Stimulated activated CD8-positive, alpha-beta memory T cell treated with anti-CD3 and anti-CD28 coated beads, Interleukin-7, amount 100 ng/mL, for 48 hours (primary cell): ENCODE measurements around the gene SELENOO.

Source experiments
- DNase-seq, 2 donors: peaks; one replicate each; pipeline ENCODE4 v3.0.0-alpha.2; 2020; ENCODE audit warnings: low read depth in 1 of 2; ENCODE audit errors: extremely low read depth in 1 of 2

SELENOO gene

DNA sequence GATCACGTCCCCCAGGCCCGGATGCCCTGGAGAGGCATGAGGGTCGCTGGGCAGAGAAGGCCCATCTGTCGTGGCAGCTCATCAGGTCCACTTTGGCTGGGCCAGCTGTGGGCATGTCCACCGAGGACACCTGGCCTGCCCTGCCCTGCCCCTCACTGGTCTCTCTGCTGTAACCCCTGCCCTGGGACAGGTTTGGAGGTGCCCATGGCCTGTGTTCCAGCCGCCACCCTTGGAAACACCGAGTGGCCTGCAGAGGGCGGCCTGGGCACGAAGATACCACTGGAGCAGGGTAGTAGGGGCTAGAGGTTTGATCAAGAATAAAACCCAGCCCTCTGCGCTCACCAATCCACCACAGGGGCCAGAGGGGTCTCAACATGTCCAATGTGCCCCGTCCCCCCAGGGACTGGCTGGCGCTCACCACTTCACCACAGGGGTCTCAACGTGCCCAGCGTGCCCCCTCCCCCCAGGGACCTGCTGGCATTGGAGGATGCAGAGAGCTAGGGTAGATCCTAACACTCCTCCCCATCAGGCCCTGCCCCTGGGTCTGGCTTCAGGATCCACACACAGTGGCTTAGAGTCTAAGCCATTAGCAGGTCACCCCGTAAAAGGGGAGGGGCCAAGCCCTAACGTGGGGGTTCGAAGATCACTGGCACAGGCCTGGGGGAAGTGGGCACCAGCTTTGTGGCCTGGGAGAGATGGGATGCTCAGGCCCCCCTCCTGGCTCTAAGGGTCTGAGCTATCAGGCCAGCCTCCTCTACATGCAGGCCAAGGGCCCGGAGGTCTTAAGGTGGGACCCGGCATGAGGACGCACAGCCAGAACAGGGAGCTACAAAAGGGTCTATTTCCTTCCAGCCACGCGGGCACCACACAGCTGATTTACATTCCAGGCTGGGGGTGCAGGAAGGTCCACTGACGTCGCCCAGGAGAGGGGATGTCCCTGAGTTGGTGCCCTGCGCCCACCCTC is 51.6 kb downstream of the SELENOO start:
- peak in 1 of 2 donors; percentile 50 for DNase-seq

DNA sequence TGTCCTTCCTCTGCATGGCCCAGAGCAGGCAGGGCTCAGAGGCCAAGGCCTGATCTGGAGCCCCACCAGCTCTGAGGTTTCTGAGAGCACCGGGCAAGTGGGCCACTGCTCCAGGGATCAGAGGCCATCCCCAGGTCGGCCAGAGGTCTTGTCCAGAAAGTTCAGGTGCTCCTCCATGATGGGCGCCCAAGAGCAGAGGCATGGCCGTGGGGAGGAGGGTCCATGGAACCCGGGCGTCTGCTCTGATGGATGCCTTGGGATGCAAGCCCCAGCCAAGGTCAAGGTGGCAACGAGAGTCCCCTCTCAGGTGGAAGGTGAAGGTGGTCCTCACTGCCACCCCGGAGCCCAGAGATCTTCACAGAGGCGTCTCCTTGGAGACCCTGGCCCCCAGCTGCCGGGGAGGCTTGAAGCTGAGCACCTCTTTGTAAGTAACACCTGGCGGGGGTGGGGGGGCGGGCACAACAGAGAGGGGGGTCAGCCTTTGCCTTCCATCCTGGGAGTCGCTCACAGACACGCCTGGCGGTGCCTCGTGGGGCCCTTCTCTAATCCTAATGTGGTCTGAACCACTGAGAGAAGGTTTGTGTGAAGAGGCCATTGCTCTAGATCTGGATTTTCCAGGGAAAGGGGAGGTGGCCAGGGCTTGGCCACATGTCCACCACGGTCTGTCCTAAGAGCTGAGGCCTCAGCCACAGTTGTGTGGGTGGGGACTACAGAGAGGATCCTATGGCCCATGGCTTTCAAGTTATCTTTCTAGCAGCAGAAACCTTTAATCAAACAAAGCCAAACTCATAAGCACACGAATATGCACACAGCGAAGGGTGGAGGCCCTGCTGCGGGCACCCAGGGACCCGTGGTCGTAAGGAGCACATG is 52.5 kb downstream of the SELENOO start:
- no peak for DNase-seq

DNA sequence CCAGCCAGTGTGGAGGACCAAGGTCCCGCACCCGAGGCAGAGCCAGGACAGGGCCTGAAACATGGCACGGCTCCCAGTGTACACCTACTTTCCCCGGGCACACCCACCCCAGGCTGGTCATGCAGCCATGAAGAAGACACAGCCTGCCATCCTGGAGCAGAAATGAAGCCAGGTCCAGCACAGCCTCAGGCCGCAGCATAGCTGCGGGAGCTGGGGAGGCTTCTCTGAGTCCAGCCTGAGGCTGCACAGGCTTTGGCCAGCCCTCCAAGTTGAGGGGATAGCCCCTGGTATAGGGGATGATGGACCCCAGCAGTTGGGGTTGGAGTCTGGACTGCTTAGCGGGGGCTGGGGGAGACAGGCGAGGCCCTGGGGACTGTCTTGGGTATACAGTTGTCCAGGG is 53.1 kb downstream of the SELENOO start:
- DNase-seq, result no peak

DNA sequence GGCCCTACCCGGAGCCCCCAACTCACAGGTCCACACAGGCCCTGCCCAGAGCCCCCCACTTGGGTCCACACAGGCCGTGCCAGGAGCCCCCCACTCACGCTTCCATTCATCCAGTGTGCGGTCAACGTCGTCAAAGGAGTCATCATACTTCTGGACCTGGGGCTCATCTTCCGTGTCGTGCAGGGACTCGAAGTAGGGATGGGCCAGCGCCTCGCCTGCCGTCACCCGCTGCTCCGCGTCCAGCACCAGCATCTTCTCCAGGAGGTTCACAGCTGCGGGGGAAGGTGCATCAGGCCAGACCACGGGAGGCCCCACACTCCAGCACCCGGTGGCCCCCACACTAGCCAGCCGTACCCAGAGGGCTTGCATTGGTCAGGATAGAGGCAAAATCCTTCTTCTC is 54.3 kb downstream of the SELENOO start:
- no peak for DNase-seq

DNA sequence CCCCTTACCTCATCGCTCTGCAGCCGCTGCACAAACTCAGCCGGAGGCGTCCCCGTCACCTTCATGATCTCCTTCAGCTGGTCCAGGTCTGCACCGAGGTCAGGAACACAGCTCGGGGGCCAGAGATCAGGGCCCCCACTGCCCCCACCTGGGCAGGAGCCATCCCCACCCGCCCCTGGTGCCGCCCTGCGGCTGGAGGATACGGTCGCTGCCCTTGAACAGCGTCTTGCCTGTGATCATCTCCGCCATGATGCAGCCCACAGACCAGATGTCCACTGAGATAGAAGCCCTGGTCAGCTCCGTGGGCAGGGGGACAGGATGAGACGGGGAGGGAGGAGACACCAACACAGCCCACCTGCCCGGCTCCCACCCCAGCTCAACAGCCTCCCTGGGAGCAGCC is 54.8 kb downstream of the SELENOO start:
- no peak for DNase-seq

DNA sequence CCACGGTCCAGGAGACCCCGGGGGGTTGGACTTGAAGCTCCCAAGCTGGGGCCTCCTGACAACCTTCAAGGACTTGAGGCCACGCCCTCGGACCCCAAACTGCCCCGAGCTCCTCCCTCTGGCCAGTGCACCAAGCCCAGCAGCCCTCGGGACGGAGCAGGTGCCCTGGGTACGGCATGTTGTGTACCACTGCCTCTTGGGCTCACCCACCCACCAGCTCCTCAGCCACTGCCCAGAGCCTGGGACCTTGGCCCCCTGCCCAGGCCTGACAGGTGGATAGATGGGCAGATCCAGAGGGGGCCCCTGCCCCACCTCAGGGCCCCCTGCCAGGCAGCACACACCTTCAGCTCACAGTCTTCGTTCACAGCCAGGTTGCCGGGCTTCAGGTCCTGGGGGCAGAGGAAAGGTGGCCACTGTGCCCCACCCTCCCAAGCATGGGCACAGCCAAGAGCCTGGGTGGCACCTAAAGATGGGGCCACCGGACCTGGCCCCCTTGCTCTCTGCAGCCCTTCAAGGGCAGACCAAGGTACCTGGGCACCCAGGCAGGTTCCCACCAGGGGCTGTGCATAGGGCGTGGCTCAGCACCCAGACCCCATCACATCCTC is 55.5 kb downstream of the SELENOO start:
- DNase-seq, result no peak

DNA sequence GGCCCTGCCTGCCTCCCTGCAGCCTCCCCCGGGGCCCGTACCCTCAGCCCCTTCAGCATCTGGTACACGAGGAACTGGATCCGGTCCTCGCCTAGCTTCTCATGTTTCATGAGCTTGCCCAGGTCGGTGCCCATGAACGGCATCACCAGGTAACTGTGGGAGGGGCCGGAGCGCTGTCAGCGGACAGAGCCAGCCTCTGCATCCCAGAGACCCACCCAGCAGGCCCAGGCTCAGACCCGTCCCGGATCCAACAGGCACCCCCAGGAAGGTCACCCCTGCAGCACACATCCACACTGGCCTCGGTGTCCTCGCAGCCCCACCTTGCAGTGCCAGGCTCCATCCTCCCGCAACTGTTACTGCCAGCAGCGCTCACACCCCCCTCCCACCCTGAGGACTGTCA is 56.2 kb downstream of the SELENOO start:
- no peak for DNase-seq

DNA sequence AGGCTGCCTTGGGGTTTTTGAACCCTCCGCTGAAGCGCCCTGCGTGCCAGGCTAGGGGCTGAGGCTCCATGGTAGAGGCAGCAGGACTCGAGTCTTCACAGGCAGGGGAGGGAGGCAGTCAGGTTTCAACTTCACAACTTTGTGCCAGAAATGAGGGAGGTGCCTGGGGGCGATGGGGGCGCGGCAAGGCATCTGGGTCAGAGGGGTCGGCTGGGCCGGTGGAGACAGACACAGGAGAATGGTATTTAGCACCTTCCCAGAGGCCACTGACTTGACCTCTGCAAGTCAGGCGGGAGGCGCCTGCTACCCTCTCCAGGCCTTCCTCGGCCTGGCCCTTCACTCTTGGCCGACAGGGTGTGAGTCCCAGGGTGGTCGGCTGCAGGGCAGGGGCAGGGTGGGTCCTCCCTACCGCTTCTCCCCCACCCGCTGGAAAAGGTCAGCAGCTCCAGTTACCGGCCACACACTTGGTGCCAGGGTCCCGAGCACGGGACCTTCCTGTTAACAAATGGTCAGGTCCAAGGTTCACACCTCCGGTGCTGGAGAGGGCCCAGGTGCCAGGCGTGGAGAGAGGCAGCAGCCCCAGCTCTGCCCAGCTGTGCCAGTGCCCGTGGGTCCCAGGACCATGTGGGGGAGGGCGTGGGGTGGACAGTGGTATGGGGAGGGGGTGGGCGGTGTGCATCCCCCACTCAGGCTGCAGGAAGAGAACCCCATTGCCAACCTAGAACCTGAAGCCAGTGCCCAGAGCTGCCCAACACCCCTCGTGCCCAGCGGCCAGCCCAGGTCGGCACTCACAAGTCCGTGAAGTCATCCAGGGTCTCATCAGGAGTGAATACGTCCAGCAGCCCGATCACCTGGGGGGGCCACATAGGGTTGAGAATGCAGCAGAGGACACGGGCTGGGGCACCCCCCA is 56.9 kb downstream of the SELENOO start:
- DNase-seq, result no peak

DNA sequence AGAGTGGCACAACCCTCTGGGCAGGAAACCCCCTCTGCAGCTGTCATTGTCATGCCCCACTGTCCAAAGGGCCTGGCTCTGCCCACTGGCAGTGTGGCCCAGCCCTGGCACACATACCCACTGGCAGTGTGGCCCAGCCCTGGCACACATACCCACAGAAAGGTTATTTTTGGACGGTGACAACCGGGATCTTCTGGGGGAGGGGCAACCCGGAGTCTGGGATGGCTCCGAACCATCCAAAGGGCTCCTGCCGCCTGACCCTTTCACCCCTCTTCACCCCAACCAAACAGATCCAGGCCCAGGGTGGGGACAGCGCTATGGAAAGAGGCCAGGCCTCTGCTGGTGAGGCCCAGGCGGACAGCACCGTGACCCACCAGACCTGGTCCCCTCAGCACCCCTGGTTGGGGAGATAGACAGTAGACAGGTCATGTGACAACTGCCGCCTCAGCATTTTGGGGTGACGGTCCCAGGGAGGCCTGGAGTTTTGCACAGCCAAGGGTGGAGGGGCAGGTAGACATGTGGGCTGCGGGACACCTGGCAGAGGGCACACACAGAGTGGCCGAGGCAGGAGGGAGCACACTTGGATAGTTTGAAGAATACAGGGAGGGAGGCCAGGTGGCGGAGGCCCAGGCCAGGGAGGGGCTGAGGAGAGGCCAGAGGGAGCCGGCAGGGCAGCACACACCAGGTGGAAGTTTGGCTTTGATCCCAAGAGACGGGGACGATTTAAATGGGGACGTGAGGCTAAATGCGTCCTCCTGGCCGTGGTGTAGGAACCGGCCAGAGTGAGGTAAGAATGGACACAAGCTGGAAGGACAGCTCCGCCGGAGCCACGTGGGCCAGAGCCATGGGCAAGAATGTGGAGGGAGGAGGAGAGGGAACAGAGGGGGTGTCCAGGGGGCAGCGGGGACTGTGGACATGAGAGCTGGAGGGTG is 57.8 kb downstream of the SELENOO start:
- DNase-seq, result no peak

DNA sequence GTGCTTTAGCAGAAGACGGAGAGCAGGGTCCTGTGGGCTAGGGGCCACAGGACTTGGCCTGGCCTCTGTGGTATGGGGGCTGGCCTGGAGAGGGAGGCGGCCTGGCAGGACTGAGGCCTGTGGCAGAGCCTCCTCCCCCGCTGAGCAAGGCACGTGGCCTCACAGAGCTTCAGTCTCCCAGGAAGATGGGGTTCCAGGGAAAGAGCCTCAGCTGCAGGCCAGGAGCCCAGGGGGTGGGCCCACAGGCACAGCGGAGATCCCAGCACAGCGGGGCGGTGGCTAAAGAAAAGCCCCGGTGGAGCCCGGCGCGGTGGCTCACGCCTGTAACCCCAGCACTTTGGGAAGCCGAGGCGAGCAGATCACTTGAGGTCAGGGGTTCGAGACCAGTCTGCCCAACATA is 58.5 kb downstream of the SELENOO start:
- no peak for DNase-seq

DNA sequence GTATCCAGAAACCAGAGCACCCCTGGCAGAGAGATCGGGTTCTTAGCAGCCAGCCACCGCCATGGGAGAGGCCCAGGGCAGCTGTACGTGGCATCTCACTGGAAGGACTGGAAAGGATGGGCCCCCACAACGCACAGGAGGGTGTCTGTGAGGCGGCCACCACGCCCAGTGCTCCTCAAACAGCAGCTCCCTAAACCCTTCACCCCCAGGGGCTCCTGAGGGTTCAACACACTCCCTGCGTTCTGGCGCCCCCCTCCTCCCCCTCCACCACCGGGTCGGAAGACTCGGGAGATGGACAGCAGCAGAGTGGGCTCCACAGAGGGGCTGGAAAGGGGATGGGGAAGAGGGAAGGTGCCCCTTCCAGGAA is 59.6 kb downstream of the SELENOO start:
- no peak for DNase-seq

DNA sequence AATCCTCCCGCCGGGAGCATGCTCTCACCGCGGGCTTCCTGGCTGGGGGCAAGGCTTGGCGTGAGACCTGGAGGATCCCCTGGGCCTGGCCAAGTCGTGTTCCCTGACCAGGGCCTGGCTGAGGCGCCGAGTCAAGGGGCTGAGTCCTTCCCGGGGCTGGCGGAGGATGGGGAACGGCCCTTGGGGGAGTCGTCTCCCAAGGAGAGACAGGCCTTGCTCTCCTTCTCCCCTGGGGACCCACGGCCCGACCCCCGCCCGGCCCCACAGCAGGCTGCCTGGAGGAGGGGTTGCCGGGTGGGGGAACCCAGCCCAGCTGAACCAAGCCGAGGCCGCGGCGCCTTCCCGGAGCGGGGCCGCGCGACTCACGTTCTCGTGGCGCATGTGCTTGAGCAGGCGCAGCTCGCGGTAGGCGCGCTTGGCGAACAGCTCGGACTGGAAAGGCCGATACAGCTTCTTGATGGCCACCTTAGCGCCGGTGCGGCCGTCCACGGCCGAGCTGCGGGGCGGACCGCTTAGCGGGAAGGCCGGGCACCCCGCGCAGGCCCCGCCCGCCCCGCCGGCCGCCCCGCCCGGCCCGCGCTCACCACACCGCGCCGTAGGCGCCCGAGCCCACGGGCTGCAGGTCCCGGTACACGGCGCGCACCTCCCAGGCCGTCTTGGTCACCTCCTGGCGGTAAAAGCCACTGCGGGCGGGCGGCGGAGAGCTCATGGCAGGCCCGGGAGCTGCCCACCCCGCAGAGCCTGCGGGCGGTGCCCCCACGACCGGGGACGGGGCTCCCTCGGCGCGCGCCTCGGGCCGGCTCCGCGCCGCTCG is 60.2 kb downstream of the SELENOO start:
- DNase-seq, result no peak

DNA sequence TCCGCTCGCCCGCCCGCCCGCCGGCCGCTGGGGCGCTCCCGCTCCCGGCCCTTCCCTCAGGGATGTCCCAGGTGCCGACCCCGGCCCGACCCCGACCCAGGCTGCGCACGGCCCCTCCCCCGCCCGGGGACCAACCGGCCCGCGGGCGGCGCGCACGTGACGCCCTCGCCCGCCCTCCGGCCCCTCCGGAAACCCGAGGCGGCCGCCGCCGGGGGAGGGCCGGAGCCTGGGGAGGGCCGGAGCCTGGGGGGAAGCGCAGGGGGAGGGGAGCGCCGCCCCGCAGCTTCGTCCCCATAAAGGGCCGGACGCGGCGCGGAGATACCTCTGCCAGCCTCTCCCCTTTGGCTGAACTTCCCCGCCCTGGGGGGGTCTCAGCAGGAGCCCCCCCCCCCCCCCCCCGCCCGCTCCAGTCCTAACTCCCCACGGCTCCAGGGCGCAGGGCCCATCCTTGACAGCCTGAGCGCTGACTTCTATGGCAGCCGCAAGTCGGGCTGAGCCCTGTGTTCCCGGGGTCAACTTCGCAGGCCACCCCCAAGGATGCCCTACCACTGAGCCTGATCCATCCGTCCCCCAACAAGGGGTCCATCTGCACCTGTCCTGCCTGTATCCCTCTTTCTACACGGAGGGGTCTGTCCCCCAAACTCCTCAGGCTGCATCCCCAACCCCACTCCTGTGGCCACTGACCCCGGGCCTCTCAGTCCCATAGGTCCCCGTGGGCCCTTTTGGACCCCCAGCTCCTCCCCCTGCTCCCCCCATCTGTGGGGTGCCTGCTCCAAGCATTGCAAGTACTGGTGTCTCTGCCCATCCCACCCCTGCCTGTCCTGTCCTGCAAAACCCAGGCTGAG is 61.0 kb downstream of the SELENOO start, which contains the start of gene MAPK12:
TSS of gene MAPK12 (minus strand) at position 69 of the 845 bp plus-strand sequence. CDS start 174 bp downstream, outside the sequence.
- DNase-seq, result no peak

DNA sequence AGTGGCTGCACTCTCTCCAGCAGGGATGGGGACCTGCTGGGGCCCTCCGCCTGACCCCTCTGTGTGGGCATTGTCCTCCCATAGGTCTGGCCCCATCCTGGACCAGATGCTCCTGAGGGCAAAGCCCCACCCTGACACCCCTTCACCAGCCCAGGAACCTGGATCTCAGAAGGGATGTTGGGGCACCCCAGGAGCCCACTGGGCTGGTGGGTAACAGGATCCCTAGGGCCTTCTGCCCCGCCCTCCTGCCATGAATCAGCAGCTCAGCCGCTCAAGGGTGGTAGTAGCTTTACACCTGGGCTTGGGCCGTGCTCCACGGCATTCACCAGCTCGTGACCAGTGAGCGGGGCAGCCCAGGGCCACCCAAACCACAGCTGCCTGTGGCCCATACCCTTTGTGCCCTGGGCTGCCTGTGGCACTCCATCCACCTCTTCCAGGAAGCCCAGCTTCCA is 61.7 kb downstream of the SELENOO start:
- DNase-seq, result no peak

DNA sequence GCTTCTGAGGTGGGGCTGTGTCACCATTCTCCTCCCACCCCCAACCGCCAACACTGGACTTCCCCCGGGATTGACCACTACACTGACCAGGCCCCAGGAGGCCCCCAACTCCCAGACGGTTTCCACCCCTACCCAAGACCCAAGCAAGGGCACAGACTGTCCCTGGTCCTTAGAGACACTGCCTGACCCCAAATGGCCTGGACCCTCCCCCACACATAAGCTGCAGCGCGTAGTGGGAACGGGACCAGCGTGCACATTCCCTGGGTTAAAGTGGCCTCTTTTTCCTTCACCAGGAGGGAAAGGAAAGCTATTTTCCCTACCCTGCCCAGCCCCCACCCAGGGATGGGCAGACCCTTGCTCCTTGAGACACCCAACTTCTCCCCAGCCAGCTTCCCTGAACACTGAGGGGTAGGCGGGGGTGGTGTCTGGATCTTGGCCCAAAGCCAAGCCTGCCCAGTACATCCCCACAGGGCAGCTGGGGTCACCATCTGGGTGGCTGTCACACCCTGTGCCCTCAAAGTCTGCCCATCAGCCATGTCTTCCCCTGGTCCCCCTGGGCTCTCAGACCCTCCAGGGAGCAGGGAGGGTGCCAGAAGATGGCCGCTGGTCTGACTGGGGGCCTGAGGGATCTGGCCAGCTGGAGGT is 62.3 kb downstream of the SELENOO start:
- no peak for DNase-seq

DNA sequence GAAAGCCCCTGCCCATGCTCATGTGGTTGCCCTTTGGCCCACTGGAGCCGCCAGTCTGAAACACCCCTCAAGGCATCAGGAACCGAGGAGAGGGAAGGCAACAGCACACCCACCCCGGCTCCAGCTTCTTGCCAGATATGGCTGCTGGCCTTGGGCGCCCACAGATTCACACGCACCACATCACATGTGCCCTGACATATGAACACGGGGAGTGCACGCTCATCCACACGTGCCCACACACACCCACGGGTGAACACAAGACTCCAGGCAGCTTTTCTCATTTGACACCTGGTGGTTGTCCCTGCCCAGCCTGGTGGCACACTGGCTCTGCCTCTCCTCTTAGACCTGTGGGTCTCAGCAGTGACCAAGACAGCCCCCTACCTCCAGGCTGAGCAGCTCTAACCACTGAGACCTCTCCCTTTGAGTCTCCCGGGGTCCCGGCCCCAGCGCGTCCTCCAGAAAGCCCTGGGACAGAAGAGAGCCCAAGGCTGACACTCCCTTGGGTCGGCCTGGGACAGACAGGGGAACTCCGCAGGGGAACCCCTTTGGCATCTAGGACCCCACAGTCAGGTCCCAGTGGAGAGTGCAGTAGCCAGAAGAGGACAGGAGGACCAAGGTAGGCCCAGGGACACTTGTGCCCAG is 63.4 kb downstream of the SELENOO start:
- no peak for DNase-seq
